Posterior cingulate gyrus (tissue), 11 donors: ENCODE data around the gene SF1.

Source experiments
- DNase-seq, 10 donors: peaks; one replicate each; pipeline versions ENCODE4 v3.0.0 to v3.0.0-alpha.2; 2020 to 2021; ENCODE audit warnings: mixed read lengths in 3 of 10
- intact Hi-C: fragments of 100-400 bp; cut with DNase I; formaldehyde crosslinking; loops from one replicate; pipeline ENCODE4 v1.15.1; 2023

SF1 gene

GRCh38 chr11:64734811-64735724, 43.3 kb downstream of the SF1 start:
- intact Hi-C loops = no loop called here

GRCh38 chr11:64731601-64732000, 46.7 kb downstream of the SF1 start:
- no peak for DNase-seq
- intact Hi-C loops = no loop called here

More at GRCh38 chr11:64734811-64735724, 43.3 kb downstream of the SF1 start:
- no peak for DNase-seq

- peak in 3 of 10 donors; percentile 45 to 62 (median 54) for DNase-seq
- intact Hi-C loops = no loop called here
Observed at GRCh38 chr11:64729851-64730382, 48.4 kb downstream of the SF1 start.

- intact Hi-C loops = no loop called here
- DNase-seq = peak in 4 of 10 donors; percentile 7 to 56 (median 32)
Observed at GRCh38 chr11:64728757-64729365, 49.5 kb downstream of the SF1 start.

GRCh38 chr11:64726867-64727530, 51.3 kb downstream of the SF1 start:
- intact Hi-C loops = no loop called here
- peak in 3 of 10 donors; percentile 5 to 53 (median 10) for DNase-seq

GRCh38 chr11:64726211-64726641, 52.1 kb downstream of the SF1 start:
- intact Hi-C loops = no loop called here
- peak in 3 of 10 donors; percentile 10 to 60 (median 51) for DNase-seq

GRCh38 chr11:64724863-64725532, 53.3 kb downstream of the SF1 start:
- DNase-seq = peak in 2 of 10 donors; percentile 15 to 42
- intact Hi-C loops = no loop called here

- intact Hi-C loops = loop anchor here (1.0 to 2.0 kb wide), 2 partner anchors 36 to 69 kb away; no protein-coding TSS in a partner anchor
- DNase-seq = peak in 3 of 10 donors; percentile 20 to 76 (median 57)
Observed at GRCh38 chr11:64723907-64724862, 54.2 kb downstream of the SF1 start.

GRCh38 chr11:64723117-64723906, 55.0 kb downstream of the SF1 start, which contains the start of gene NRXN2:
Gene NRXN2, minus strand, starts transcription at chr11:64723197. Its CDS starts 9,498 bp downstream, at chr11:64713699.
- intact Hi-C loops = loop anchor here (1.0 to 2.0 kb wide), 2 partner anchors 35 to 69 kb away; no protein-coding TSS in a partner anchor
- peak; percentile 91 to 100 (median 96) for DNase-seq

- intact Hi-C loops = loop anchor here (1.0 to 2.0 kb wide), 2 partner anchors 34 to 68 kb away; no protein-coding TSS in a partner anchor
- DNase-seq = peak in 3 of 10 donors; percentile 70 to 72 (median 72)
Observed at GRCh38 chr11:64722141-64723065, 55.9 kb downstream of the SF1 start.

- intact Hi-C loops = no loop called here
- peak in 1 of 10 donors; percentile 30 for DNase-seq
Observed at GRCh38 chr11:64721359-64721699, 57.0 kb downstream of the SF1 start.

GRCh38 chr11:64720640-64721358, 57.5 kb downstream of the SF1 start:
- intact Hi-C loops = no loop called here
- DNase-seq = peak in 2 of 10 donors; percentile 74 to 76

- intact Hi-C loops = no loop called here
- DNase-seq = peak in 2 of 10 donors; percentile 43 to 67
Observed at GRCh38 chr11:64720167-64720566, 58.2 kb downstream of the SF1 start.

- intact Hi-C loops = no loop called here
Observed at GRCh38 chr11:64719406-64719805, 58.9 kb downstream of the SF1 start.

GRCh38 chr11:64718780-64719124, 59.6 kb downstream of the SF1 start:
- intact Hi-C loops = no loop called here
- no peak for DNase-seq

More at GRCh38 chr11:64719406-64719805, 58.9 kb downstream of the SF1 start:
- peak in 3 of 10 donors; percentile 23 to 70 (median 69) for DNase-seq
